Bronchial epithelial cell (primary cell): Measurements from ENCODE around the gene LMO2. TPM values are rescaled to one million over a fixed set of nuclear protein-coding genes. Genes with fewer than 3 reads are reported as not detected.
A peak's percentile ranks its signal among the peaks of the same experiment; 100 is the strongest.

Experiments
- DNase-seq: peaks from one replicate; pipeline ENCODE4 v3.0.0-alpha.2; 2010; ENCODE audit warnings: low read depth
- FAIRE-seq: peaks from 2 replicates; lab custom pipeline; 2011; peaks lifted over from hg19 to GRCh38; lab: Jason Lieb, UNC
- H3K27me3 ChIP-seq: 2 replicates; pipeline ENCODE4 v1.5.1; 2011; ENCODE audit warnings: low read length; ENCODE audit not compliant: control insufficient read depth, insufficient read depth
- H3K36me3 ChIP-seq: 2 replicates; pipeline ENCODE4 v1.5.1; 2011; ENCODE audit warnings: low read length; ENCODE audit not compliant: control insufficient read depth, insufficient read depth
- H3K4me3 ChIP-seq: 2 replicates; pipeline ENCODE4 v1.5.1; 2011; ENCODE audit warnings: mild to moderate bottlenecking, low read depth, low read length, control low read depth
- CTCF ChIP-seq: IDR thresholded peaks from 2 replicates; pipeline ENCODE4 v1.5.1; 2011; ENCODE audit warnings: mild to moderate bottlenecking, moderate library complexity, low read length, control low read depth, inconsistent platforms; ENCODE audit not compliant: insufficient read depth, severe bottlenecking
- total RNA-seq: library from RNA; depleted of rRNA; stranded (reverse); fragments of >200 nt; gene quantifications from 2 replicates; pipeline ENCODE4 v1.2.1, GENCODE V29; 2014

Gene LMO2
- total RNA-seq, 1 donor from 2014 or later = 1.1 TPM

- TF ChIP-seq CTCF = no peak
- DNase-seq (no peak), FAIRE-seq (no peak)
- Histone ChIP-seq H3K4me3 (no peak overlapping the region), H3K36me3 (no peaks in the 10 kb centered on the region), H3K27me3 (no peaks in the 10 kb centered on the region)
Measured at GRCh38 chr11:33928564-33928963, 36.7 kb upstream of the LMO2 start.

DNA sequence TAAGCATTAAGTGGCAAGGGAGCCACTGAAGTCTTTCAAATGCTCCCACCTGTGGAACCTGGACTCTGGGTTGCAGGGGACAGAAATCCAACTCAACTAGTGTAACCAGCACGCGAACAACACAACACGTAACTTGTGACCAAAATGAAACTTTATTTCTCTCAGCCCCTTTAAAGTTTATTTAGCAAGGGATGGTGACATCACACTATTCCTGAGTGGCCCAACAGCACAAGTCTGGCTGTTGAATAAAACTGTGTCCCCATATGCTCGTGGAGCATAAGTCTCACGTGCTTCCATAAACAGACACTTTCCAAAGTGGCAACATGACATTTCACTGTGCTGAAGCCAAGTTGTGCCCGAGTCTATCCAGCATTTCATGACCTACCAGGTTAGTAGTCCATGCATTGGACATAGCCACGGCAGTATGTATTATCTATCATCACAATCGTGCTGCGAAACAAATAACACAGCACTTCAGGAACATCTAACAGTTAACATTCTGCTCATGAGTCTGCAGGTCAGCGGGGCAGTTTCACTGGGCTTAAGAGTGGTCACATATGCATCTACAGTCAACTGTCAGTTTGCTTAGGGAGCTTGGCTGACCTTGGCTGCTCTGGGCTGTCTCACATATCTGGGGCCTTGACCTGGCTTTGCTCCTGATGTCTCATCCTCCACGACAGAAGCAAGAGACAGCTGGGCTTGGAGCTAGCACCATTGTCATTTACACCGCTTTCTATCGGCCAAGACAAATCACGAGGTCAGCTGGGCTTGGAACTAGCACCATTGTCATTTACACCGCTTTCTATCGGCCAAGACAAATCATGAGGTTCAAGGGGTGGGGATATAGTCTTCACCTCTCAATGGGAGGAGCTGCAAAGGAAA, 35.0 kb upstream of the LMO2 start:
- Histone ChIP-seq H3K4me3 (no peak overlapping the region), H3K36me3 (no peaks in the 10 kb centered on the region), H3K27me3 (no peaks in the 10 kb centered on the region)
- no peak for TF ChIP-seq CTCF
- DNase-seq (no peak), FAIRE-seq (peak; percentile 23)

DNA sequence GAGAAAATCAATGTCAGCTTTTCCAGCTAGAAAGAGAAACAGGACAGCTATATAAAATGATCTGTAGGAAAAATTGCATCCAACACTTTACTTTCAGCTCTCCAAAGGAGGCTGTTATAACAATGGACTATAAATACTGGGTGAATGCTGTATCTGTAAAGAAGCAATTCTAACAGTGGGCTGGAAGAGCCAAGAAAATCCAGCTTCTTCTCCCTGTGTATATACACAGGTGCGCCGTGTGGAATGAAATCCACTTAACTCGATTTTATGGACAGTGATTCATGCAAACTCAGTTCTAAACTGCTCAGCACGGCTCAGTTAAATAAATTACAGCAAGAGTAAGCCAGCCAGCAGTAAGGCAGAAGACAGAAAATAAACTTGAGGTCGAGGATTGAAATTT, 32.5 kb upstream of the LMO2 start:
- FAIRE-seq (no peak), DNase-seq (no peak)
- no peaks in the 10 kb centered on the region for H3K36me3 ChIP-seq
- no peak for TF ChIP-seq CTCF
- H3K27me3 ChIP-seq = no peaks in the 10 kb centered on the region
- H3K4me3 ChIP-seq = no peak overlapping the region

- H3K4me3 ChIP-seq = no peak overlapping the region
- DNase-seq (no peak), FAIRE-seq (no peak)
- TF ChIP-seq CTCF = no peak
- H3K27me3 ChIP-seq = no peaks in the 10 kb centered on the region
- no peaks in the 10 kb centered on the region for H3K36me3 ChIP-seq
Measured at GRCh38 chr11:33923626-33924025, 31.8 kb upstream of the LMO2 start.

DNA sequence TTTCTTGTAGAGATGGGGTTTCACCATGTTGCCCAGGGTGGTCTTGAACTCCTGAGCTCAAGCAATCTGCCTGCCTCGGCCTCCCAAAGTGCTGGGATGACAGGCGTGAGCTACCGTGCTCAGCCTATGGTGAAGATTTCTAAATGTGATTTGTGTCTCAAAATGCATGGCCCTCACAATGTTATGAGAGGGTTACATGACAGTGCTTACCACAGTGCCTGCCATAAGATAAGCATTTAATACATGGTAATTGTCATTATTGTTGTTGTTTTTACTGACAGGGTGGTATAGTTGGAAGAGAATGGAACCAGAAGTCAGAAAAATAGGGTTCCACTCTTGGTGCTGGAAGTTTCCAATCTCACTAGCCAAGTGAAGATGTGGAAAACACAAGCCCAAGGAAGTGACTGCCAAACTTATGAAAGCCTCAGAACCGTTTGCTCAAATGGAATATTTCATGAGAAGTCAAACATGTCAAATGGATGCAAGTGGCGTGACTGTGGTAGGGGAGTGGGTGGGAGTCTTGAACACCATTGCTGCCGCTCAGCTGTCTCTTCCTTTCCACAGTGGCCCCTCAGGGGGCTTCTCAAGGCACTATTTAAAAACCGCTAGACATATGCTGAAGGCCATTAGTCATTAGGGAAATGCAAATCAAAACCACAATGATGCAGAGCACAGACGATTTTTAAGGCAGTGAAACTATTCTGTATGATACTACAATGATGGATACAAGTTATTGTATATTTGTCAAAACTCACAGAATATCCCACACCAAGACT, 29.1 kb upstream of the LMO2 start:
- Histone ChIP-seq H3K4me3 (no peak overlapping the region), H3K36me3 (no peaks in the 10 kb centered on the region), H3K27me3 (no peaks in the 10 kb centered on the region)
- DNase-seq (no peak), FAIRE-seq (no peak)
- no peak for TF ChIP-seq CTCF
